GM23338 (cell line): Measurements from ENCODE around the gene CFDP1. TPM values are rescaled to one million over a fixed set of nuclear protein-coding genes. Genes with fewer than 3 reads are reported as not detected.

Source experiments
- ATAC-seq: fragments of 200-7000 bp; cut with Tn5 transposase; 3 replicates; pipeline ENCODE4 v1.9.1; 2020
- DNase-seq: peaks from one replicate; pipeline ENCODE4 v3.0.0-alpha.2; 2015; ENCODE audit warnings: low spot score
- H2AFZ ChIP-seq: fragments of 200-600 bp; sonication (generic); 2 replicates; pipeline ENCODE4 v1.8.0; 2016; ENCODE audit warnings: antibody characterized with exemption, mild to moderate bottlenecking, moderate library complexity
- H3F3A ChIP-seq: fragments of 200-600 bp; sonication (generic); replicated peaks from 2 replicates; pipeline ENCODE4 v1.8.0; 2017; ENCODE audit warnings: antibody characterized with exemption, mixed run types, low read depth
- H3K27ac ChIP-seq: fragments of 200-600 bp; sonication (generic); 2 replicates; pipeline ENCODE4 v1.6.1; 2016; ENCODE audit warnings: low read depth
- H3K27me3 ChIP-seq: fragments of 200-600 bp; sonication (generic); 2 replicates; pipeline ENCODE4 v1.8.0; 2016; ENCODE audit warnings: mild to moderate bottlenecking, mixed run types, moderate library complexity; ENCODE audit not compliant: insufficient read depth
- H3K36me3 ChIP-seq: fragments of 200-600 bp; sonication (generic); 2 replicates; pipeline ENCODE4 v1.8.0; 2016; ENCODE audit warnings: mild to moderate bottlenecking; ENCODE audit not compliant: insufficient read depth
- H3K4me1 ChIP-seq: fragments of 200-600 bp; sonication (generic); 2 replicates; pipeline ENCODE4 v1.8.0; 2016; ENCODE audit warnings: mild to moderate bottlenecking, moderate library complexity; ENCODE audit not compliant: insufficient read depth
- H3K4me2 ChIP-seq: fragments of 200-600 bp; sonication (generic); 2 replicates; pipeline ENCODE4 v1.7.1; 2017; ENCODE audit warnings: mixed run types
- H3K4me3 ChIP-seq: fragments of 200-600 bp; sonication (generic); 2 replicates; pipeline ENCODE4 v1.6.1; 2016; ENCODE audit warnings: mixed run types
- H3K79me2 ChIP-seq: fragments of 200-600 bp; sonication (generic); replicated peaks from 2 replicates; pipeline ENCODE4 v1.8.0; 2017; ENCODE audit warnings: mild to moderate bottlenecking; ENCODE audit not compliant: insufficient read depth
- H3K9me2 ChIP-seq: fragments of 200-600 bp; sonication (generic); 2 replicates; pipeline ENCODE4 v1.8.0; 2017; ENCODE audit not compliant: insufficient read depth
- H4K20me1 ChIP-seq: fragments of 200-600 bp; sonication (generic); replicated peaks from 2 replicates; pipeline ENCODE4 v1.8.0; 2017; ENCODE audit warnings: mild to moderate bottlenecking; ENCODE audit not compliant: insufficient read depth
- H3K27ac Mint-ChIP-seq: 2 replicates; pipeline ENCODE4 v1.8.0; 2020; ENCODE audit warnings: inconsistent platforms, mild to moderate bottlenecking, moderate library complexity, mixed read lengths
- H3K27me3 Mint-ChIP-seq: 3 replicates; pipeline ENCODE4 v1.8.0; 2022; ENCODE audit warnings: low read depth, mild to moderate bottlenecking, moderate library complexity, mixed read lengths, inconsistent platforms; ENCODE audit not compliant: insufficient read depth, poor library complexity
- H3K36me3 Mint-ChIP-seq: 3 replicates; pipeline ENCODE4 v1.8.0; 2021; ENCODE audit warnings: low read depth, mild to moderate bottlenecking, inconsistent platforms, moderate library complexity, mixed read lengths
- H3K4me1 Mint-ChIP-seq: 3 replicates; pipeline ENCODE4 v1.8.0; 2020; ENCODE audit warnings: mild to moderate bottlenecking, inconsistent platforms, mixed read lengths
- H3K4me3 Mint-ChIP-seq: 3 replicates; pipeline ENCODE4 v1.8.0; 2021; ENCODE audit warnings: moderate library complexity, mild to moderate bottlenecking, inconsistent platforms, mixed read lengths
- H3K9me3 Mint-ChIP-seq: 3 replicates; pipeline ENCODE4 v1.8.0; 2020; ENCODE audit warnings: moderate library complexity, mild to moderate bottlenecking, inconsistent platforms, mixed read lengths
- EZH2 ChIP-seq: fragments of 200-600 bp; sonication (generic); IDR thresholded peaks from one replicate; pipeline ENCODE4 v1.8.0; 2017; ENCODE audit warnings: antibody characterized with exemption, mild to moderate bottlenecking, low read depth; ENCODE audit not compliant: unreplicated experiment
- EZH2phosphoT487 ChIP-seq: fragments of 200-600 bp; sonication (generic); IDR thresholded peaks from one replicate; pipeline ENCODE4 v1.8.1; 2018; ENCODE audit warnings: antibody characterized with exemption; ENCODE audit not compliant: unreplicated experiment
- JUNB ChIP-seq: IDR thresholded peaks from one replicate; pipeline ENCODE4 v1.6.1; 2016; ENCODE audit warnings: antibody characterized with exemption; ENCODE audit not compliant: unreplicated experiment
- NANOG ChIP-seq: IDR thresholded peaks from 2 replicates; pipeline ENCODE4 v1.6.1; 2016; ENCODE audit warnings: antibody characterized with exemption, borderline replicate concordance
- POLR2AphosphoS5 ChIP-seq: IDR thresholded peaks from 2 replicates; pipeline ENCODE4 v1.6.1; 2016; ENCODE audit warnings: antibody characterized with exemption, low read depth
- STAT1 ChIP-seq: IDR thresholded peaks from one replicate; pipeline ENCODE4 v1.6.1; 2016; ENCODE audit warnings: antibody characterized with exemption; ENCODE audit not compliant: unreplicated experiment
- ZNF331 ChIP-seq: fragments of 250-450 bp; sonication (Bioruptor Pico); IDR thresholded peaks from 2 replicates; pipeline ENCODE4 v1.5.0; 2020; ENCODE audit warnings: low read depth, mild to moderate bottlenecking, moderate library complexity
- polyA plus RNA-seq: library from polyadenylated mRNA; unstranded; fragments of >200 nt; fragmentation: Nextera tagmentation; extraction: Ambion mirVana; gene quantifications from 2 replicates; pipeline ENCODE4 v1.2.1, GENCODE V29; 2016
- total RNA-seq: library from RNA; depleted of rRNA; stranded (reverse); fragments of >200 nt; shearing (Covaris generic); gene quantifications from 2 replicates; pipeline ENCODE4 v1.2.3, GENCODE V29; 2014
- TF ChIP-seq, protein P1 (sequence below): IDR thresholded peaks from one replicate; pipeline ENCODE4 v1.6.1; 2018; ENCODE audit warnings: antibody characterized with exemption; ENCODE audit not compliant: unreplicated experiment
- TF ChIP-seq, protein P2 (sequence below): IDR thresholded peaks from 2 replicates; pipeline ENCODE4 v1.6.1; 2016; ENCODE audit warnings: antibody characterized with exemption
- TF ChIP-seq, protein P3 (sequence below), 2 experiments: fragments of 200-600 bp in 1 of 2; sonication (generic) in 1 of 2; conservative IDR thresholded peaks; 2 replicates each; pipeline versions ENCODE4 v1.5.1 to v1.6.1; 2016 to 2017; ENCODE audit warnings: antibody characterized with exemption in 2 of 2, low read depth in 2 of 2, mild to moderate bottlenecking in 2 of 2, moderate library complexity in 1 of 2
- TF ChIP-seq, protein P4 (sequence below): fragments of 250-450 bp; sonication (Bioruptor Pico); IDR thresholded peaks from 2 replicates; pipeline ENCODE4 v1.5.0; 2020; ENCODE audit warnings: mild to moderate bottlenecking, moderate library complexity

The CFDP1 gene
- total and polyA plus RNA-seq, 2 experiments from 2014 or later, result 89.9 to 224 TPM

DNA sequence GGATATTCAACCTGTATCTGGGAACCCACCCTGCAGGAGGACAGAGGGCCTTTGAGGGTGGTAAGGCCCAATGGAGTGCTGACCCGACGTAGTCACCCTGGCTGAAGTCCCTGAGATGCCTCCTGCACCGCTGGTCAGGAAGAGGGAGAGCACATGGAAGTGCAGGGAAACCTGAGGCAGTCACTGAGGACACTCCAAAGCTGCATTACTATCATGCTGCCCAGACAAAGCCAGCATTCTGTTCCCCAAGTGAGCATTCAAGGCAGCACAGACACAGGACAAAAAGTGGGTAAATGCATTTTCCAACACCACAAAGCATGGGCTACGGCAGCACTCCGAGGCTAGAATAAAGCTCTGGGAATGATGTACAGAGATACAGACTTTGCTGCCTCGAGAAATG lies 135.0 kb downstream of the CFDP1 start (continued):
- no peak for TF ChIP-seq EZH2
- TF ChIP-seq, protein P1, sequence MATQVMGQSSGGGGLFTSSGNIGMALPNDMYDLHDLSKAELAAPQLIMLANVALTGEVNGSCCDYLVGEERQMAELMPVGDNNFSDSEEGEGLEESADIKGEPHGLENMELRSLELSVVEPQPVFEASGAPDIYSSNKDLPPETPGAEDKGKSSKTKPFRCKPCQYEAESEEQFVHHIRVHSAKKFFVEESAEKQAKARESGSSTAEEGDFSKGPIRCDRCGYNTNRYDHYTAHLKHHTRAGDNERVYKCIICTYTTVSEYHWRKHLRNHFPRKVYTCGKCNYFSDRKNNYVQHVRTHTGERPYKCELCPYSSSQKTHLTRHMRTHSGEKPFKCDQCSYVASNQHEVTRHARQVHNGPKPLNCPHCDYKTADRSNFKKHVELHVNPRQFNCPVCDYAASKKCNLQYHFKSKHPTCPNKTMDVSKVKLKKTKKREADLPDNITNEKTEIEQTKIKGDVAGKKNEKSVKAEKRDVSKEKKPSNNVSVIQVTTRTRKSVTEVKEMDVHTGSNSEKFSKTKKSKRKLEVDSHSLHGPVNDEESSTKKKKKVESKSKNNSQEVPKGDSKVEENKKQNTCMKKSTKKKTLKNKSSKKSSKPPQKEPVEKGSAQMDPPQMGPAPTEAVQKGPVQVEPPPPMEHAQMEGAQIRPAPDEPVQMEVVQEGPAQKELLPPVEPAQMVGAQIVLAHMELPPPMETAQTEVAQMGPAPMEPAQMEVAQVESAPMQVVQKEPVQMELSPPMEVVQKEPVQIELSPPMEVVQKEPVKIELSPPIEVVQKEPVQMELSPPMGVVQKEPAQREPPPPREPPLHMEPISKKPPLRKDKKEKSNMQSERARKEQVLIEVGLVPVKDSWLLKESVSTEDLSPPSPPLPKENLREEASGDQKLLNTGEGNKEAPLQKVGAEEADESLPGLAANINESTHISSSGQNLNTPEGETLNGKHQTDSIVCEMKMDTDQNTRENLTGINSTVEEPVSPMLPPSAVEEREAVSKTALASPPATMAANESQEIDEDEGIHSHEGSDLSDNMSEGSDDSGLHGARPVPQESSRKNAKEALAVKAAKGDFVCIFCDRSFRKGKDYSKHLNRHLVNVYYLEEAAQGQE, result no peak
- no peak for TF ChIP-seq ZNF331 (CRISPR knock-in tag)
- no peak for TF ChIP-seq POLR2AphosphoS5
- TF ChIP-seq STAT1, result no peak
- no peak for TF ChIP-seq JUNB
- TF ChIP-seq EZH2phosphoT487, result no peak

DNA sequence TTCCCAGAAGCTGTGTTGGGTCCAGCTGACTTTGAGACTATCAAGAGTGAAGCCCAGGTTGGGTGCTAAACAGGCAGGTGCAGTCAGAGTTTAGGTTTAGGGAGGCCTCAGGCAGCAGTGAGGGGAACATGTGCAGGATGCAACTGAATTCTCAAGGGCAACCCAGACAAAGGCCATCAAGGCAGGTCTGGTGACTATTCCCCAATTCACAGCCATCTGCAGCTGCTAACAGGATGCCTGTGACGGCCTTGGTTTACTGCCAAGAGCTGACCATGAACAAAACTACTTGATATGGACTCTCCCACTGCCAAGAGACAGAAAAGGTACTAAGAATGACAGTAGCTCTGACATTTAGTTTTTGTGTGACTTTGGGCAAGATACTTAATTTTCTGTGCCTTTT lies 136.7 kb downstream of the CFDP1 start:
- no peak overlapping the region for H3K4me3 ChIP-seq
- no peak overlapping the region for H3K27ac ChIP-seq
- no peaks in the 10 kb centered on the region for H3K4me1 ChIP-seq
- H3K36me3 ChIP-seq, result peaks cover 20% of the 10 kb centered on the region
- ATAC-seq, result no peak
- peaks cover 4% of the 10 kb centered on the region for H3K27me3 Mint-ChIP-seq
- H3K4me3 Mint-ChIP-seq, result no peak overlapping the region
- no peaks in the 10 kb centered on the region for H3K9me2 ChIP-seq
- TF ChIP-seq, protein P2, sequence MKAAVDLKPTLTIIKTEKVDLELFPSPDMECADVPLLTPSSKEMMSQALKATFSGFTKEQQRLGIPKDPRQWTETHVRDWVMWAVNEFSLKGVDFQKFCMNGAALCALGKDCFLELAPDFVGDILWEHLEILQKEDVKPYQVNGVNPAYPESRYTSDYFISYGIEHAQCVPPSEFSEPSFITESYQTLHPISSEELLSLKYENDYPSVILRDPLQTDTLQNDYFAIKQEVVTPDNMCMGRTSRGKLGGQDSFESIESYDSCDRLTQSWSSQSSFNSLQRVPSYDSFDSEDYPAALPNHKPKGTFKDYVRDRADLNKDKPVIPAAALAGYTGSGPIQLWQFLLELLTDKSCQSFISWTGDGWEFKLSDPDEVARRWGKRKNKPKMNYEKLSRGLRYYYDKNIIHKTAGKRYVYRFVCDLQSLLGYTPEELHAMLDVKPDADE, result no peak
- no peak for TF ChIP-seq JUNB
- TF ChIP-seq EZH2, result no peak
- TF ChIP-seq ZNF331 (CRISPR knock-in tag), result no peak
- TF ChIP-seq, protein P3, sequence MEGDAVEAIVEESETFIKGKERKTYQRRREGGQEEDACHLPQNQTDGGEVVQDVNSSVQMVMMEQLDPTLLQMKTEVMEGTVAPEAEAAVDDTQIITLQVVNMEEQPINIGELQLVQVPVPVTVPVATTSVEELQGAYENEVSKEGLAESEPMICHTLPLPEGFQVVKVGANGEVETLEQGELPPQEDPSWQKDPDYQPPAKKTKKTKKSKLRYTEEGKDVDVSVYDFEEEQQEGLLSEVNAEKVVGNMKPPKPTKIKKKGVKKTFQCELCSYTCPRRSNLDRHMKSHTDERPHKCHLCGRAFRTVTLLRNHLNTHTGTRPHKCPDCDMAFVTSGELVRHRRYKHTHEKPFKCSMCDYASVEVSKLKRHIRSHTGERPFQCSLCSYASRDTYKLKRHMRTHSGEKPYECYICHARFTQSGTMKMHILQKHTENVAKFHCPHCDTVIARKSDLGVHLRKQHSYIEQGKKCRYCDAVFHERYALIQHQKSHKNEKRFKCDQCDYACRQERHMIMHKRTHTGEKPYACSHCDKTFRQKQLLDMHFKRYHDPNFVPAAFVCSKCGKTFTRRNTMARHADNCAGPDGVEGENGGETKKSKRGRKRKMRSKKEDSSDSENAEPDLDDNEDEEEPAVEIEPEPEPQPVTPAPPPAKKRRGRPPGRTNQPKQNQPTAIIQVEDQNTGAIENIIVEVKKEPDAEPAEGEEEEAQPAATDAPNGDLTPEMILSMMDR (conservative IDR thresholded peaks at IDR 0.05; ENCODE audit: low read depth in 2 of 2), result no peak
- no peak for TF ChIP-seq NANOG
- TF ChIP-seq, protein P4, sequence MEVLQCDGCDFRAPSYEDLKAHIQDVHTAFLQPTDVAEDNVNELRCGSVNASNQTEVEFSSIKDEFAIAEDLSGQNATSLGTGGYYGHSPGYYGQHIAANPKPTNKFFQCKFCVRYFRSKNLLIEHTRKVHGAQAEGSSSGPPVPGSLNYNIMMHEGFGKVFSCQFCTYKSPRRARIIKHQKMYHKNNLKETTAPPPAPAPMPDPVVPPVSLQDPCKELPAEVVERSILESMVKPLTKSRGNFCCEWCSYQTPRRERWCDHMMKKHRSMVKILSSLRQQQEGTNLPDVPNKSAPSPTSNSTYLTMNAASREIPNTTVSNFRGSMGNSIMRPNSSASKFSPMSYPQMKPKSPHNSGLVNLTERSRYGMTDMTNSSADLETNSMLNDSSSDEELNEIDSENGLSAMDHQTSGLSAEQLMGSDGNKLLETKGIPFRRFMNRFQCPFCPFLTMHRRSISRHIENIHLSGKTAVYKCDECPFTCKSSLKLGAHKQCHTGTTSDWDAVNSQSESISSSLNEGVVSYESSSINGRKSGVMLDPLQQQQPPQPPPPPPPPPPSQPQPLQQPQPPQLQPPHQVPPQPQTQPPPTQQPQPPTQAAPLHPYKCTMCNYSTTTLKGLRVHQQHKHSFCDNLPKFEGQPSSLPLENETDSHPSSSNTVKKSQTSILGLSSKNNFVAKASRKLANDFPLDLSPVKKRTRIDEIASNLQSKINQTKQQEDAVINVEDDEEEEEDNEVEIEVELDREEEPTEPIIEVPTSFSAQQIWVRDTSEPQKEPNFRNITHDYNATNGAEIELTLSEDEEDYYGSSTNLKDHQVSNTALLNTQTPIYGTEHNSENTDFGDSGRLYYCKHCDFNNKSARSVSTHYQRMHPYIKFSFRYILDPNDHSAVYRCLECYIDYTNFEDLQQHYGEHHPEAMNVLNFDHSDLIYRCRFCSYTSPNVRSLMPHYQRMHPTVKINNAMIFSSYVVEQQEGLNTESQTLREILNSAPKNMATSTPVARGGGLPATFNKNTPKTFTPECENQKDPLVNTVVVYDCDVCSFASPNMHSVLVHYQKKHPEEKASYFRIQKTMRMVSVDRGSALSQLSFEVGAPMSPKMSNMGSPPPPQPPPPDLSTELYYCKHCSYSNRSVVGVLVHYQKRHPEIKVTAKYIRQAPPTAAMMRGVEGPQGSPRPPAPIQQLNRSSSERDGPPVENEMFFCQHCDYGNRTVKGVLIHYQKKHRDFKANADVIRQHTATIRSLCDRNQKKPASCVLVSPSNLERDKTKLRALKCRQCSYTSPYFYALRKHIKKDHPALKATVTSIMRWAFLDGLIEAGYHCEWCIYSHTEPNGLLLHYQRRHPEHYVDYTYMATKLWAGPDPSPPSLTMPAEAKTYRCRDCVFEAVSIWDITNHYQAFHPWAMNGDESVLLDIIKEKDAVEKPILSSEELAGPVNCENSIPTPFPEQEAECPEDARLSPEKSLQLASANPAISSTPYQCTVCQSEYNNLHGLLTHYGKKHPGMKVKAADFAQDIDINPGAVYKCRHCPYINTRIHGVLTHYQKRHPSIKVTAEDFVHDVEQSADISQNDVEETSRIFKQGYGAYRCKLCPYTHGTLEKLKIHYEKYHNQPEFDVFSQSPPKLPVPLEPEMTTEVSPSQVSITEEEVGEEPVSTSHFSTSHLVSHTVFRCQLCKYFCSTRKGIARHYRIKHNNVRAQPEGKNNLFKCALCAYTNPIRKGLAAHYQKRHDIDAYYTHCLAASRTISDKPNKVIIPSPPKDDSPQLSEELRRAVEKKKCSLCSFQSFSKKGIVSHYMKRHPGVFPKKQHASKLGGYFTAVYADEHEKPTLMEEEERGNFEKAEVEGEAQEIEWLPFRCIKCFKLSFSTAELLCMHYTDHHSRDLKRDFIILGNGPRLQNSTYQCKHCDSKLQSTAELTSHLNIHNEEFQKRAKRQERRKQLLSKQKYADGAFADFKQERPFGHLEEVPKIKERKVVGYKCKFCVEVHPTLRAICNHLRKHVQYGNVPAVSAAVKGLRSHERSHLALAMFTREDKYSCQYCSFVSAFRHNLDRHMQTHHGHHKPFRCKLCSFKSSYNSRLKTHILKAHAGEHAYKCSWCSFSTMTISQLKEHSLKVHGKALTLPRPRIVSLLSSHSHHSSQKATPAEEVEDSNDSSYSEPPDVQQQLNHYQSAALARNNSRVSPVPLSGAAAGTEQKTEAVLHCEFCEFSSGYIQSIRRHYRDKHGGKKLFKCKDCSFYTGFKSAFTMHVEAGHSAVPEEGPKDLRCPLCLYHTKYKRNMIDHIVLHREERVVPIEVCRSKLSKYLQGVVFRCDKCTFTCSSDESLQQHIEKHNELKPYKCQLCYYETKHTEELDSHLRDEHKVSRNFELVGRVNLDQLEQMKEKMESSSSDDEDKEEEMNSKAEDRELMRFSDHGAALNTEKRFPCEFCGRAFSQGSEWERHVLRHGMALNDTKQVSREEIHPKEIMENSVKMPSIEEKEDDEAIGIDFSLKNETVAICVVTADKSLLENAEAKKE (CRISPR knock-in tag), result no peak
- no peak for TF ChIP-seq POLR2AphosphoS5
- no peaks in the 10 kb centered on the region for H3K27me3 ChIP-seq
- DNase-seq, result no peak
- H2AFZ ChIP-seq, result no peak overlapping the region
- H3K36me3 Mint-ChIP-seq, result peaks cover 30% of the 10 kb centered on the region
- no peaks in the 10 kb centered on the region for H3K79me2 ChIP-seq
- H3K9me3 Mint-ChIP-seq, result no peaks in the 10 kb centered on the region
- H3K4me2 ChIP-seq, result no peak overlapping the region
- H3K4me1 Mint-ChIP-seq, result peaks cover 3% of the 10 kb centered on the region; the same call in 2 of the 3 replicates
- H3F3A ChIP-seq, result no peaks in the 10 kb centered on the region
- no peak overlapping the region for H3K27ac Mint-ChIP-seq
- no peaks in the 10 kb centered on the region; the same call in 1 of the 2 replicates for H4K20me1 ChIP-seq
